ENCODE results near the gene ADA.

GRCh38 chr20:44678990-44679611, 27.6 kb upstream of the ADA start:
- no peak for TF ChIP-seq CTCF (conservative IDR thresholded peaks at IDR 0.05; ENCODE audit: low read depth, low read length)
- no peak for TF ChIP-seq EZH2 (IDR thresholded peaks at IDR 0.05; ENCODE audit: low read length, unreplicated experiment)
